Peyer's patch (tissue), 4 donors: ENCODE data around the gene STAG2.

Experiments
- POLR2A ChIP-seq, 2 donors: fragments of 450-650 bp; IDR thresholded peaks; one replicate each; pipeline ENCODE4 v1.5.1; 2017; ENCODE audit warnings: antibody characterized with exemption in 2 of 2, mild to moderate bottlenecking in 2 of 2, moderate library complexity in 2 of 2
- TF ChIP-seq, protein P1 (sequence below), 6 experiments: fragments of 450-650 bp in 4 of 6; fragments of 200-600 bp in 2 of 6; sonication (generic) in 1 of 6; IDR thresholded peaks; one replicate each; pipeline ENCODE4 v1.5.1; 2017 to 2019; ENCODE audit warnings: antibody characterized with exemption in 6 of 6, mild to moderate bottlenecking in 3 of 6, moderate library complexity in 1 of 6

- no peak for TF ChIP-seq POLR2A (IDR thresholded peaks at IDR 0.05)
- TF ChIP-seq, protein P1, sequence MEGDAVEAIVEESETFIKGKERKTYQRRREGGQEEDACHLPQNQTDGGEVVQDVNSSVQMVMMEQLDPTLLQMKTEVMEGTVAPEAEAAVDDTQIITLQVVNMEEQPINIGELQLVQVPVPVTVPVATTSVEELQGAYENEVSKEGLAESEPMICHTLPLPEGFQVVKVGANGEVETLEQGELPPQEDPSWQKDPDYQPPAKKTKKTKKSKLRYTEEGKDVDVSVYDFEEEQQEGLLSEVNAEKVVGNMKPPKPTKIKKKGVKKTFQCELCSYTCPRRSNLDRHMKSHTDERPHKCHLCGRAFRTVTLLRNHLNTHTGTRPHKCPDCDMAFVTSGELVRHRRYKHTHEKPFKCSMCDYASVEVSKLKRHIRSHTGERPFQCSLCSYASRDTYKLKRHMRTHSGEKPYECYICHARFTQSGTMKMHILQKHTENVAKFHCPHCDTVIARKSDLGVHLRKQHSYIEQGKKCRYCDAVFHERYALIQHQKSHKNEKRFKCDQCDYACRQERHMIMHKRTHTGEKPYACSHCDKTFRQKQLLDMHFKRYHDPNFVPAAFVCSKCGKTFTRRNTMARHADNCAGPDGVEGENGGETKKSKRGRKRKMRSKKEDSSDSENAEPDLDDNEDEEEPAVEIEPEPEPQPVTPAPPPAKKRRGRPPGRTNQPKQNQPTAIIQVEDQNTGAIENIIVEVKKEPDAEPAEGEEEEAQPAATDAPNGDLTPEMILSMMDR (IDR thresholded peaks at IDR 0.05): no peak
These were observed 4.2 kb downstream of the STAG2 start for GRCh38 chrX:123965712-123966111.
